Fibroblast of mammary gland (primary cell): Measurements from ENCODE around the gene STARD3NL.
A peak's percentile ranks its signal among the peaks of the same experiment; 100 is the strongest.

Experiments
- DNase-seq: peaks from one replicate; pipeline ENCODE4 v3.0.0-alpha.2; 2010; ENCODE audit warnings: low read depth
- H3K4me3 ChIP-seq: 2 replicates; pipeline ENCODE4 v1.5.1; 2011; ENCODE audit warnings: low read depth, mild to moderate bottlenecking, low read length, moderate library complexity; ENCODE audit not compliant: control insufficient read depth
- CTCF ChIP-seq: conservative IDR thresholded peaks from 2 replicates; pipeline ENCODE4 v1.5.1; 2011; ENCODE audit warnings: low read depth, low read length, inconsistent platforms; ENCODE audit not compliant: control insufficient read depth, insufficient read depth

The STARD3NL gene

GRCh38 chr7:38181111-38181510 is 3.1 kb downstream of the STARD3NL start:
- H3K4me3 ChIP-seq, result no peak overlapping the region
- no peak for TF ChIP-seq CTCF
- no peak for DNase-seq

- TF ChIP-seq CTCF, result no peak
- no peak overlapping the region for H3K4me3 ChIP-seq
- DNase-seq, result no peak
Observed at GRCh38 chr7:38182450-38182849, 4.4 kb downstream of the STARD3NL start.

GRCh38 chr7:38185395-38186307 is 7.6 kb downstream of the STARD3NL start:
- no peak for TF ChIP-seq CTCF
- H3K4me3 ChIP-seq, result no peak overlapping the region
- no peak for DNase-seq

- DNase-seq, result peak; percentile 56
- no peak overlapping the region for H3K4me3 ChIP-seq
- no peak for TF ChIP-seq CTCF
Observed at GRCh38 chr7:38186593-38187314, 8.7 kb downstream of the STARD3NL start.

- no peak for DNase-seq
- H3K4me3 ChIP-seq, result no peak overlapping the region
- TF ChIP-seq CTCF, result no peak
Observed at GRCh38 chr7:38187794-38188440, 9.9 kb downstream of the STARD3NL start.

GRCh38 chr7:38189231-38189938 is 11.3 kb downstream of the STARD3NL start:
- TF ChIP-seq CTCF, result no peak
- no peak for DNase-seq
- H3K4me3 ChIP-seq, result no peak overlapping the region
